Psoas muscle (tissue), 8 donors: Measurements from ENCODE around the gene SPSB4. TPM values are rescaled to one million over a fixed set of nuclear protein-coding genes. Genes with fewer than 3 reads are reported as not detected.
A peak's percentile ranks its signal among the peaks of the same experiment; 100 is the strongest.

Source experiments
- ATAC-seq, 4 donors: fragments of 200-7000 bp; cut with Tn5 transposase; one replicate each; pipeline ENCODE4 v1.9.1; 2020; ENCODE audit warnings: moderate library complexity in 3 of 4, mild to moderate bottlenecking in 2 of 4
- DNase-seq, 2 donors: peaks; one replicate each; pipeline ENCODE4 v3.0.0-alpha.2; 2020
- H3K27ac ChIP-seq: fragments of 200-600 bp; one replicate; pipeline ENCODE4 v1.8.0; 2022
- H3K27me3 ChIP-seq, 3 donors: fragments of 200-600 bp in 1 of 3; one replicate each; pipeline versions ENCODE4 v1.6.1 to v1.8.0; 2013 to 2022; ENCODE audit warnings: low read length in 2 of 3, mild to moderate bottlenecking in 2 of 3, moderate library complexity in 1 of 3; ENCODE audit not compliant: insufficient read depth in 3 of 3
- H3K36me3 ChIP-seq, 2 donors: fragments of 200-600 bp in 1 of 2; one replicate each; pipeline versions ENCODE4 v1.6.1 to v1.8.0; 2013 to 2022; ENCODE audit warnings: low read depth in 1 of 2, mild to moderate bottlenecking in 1 of 2, moderate library complexity in 1 of 2; ENCODE audit not compliant: insufficient read depth in 1 of 2
- H3K4me1 ChIP-seq: fragments of 200-600 bp; one replicate; pipeline ENCODE4 v1.8.0; 2022
- H3K4me3 ChIP-seq: fragments of 200-600 bp; one replicate; pipeline ENCODE4 v1.8.0; 2022; ENCODE audit warnings: mild to moderate bottlenecking
- H3K9me3 ChIP-seq: fragments of 200-600 bp; one replicate; pipeline ENCODE4 v1.8.0; 2022
- WGBS, 3 donors: extraction: QIAGEN DNeasy Blood & Tissue Kit; methylation state at CpG; one replicate each; pipeline versions ENCODE4 v1.1.6 to v1.1.7; 2013; 5-methylcytosine and 5-hydroxymethylcytosine counted together
- intact Hi-C, 2 donors: fragments of 100-400 bp; cut with DNase I; formaldehyde crosslinking; loops; one replicate each; pipeline versions ENCODE4 v1.11.0 to v1.14.2; 2022
- polyA plus RNA-seq, 3 donors: library from polyadenylated mRNA; stranded (reverse); fragments of 200-250 nt; gene quantifications; one replicate each; pipeline ENCODE4 v1.2.3, GENCODE V29; 2013
- total RNA-seq, 4 donors: library from RNA; stranded (reverse); fragmentation: NEBNext Ultra II Directional in 2 of 4; extraction: Animal tissue kit (Norgen Biotek cat#: 25700) in 2 of 4; gene quantifications; one replicate each; pipeline versions ENCODE4 v1.2.1 to v1.2.4, GENCODE V29; 2021 to 2023
- TF ChIP-seq, protein P1 (sequence below): fragments of 200-600 bp; IDR thresholded peaks from one replicate; pipeline ENCODE4 v1.8.0; 2022; ENCODE audit warnings: antibody characterized with exemption
- donor health status: healthy with polysubstance abuse.
- donor health status: DM: no; HTN: no; CAD: no; lungs with moderate emphysema.
- donor health status: Bipolar disorder and iron deficiency.
- donor health status: healthy.
- donor health status: DM: yes; HTN: yes; CAD: no.
- donor health status: DM: no; HTN: no; CAD: no.
- donor health status: DM: no; HTN: no; CAD: no.
- donor health status: DM: yes; HTN: yes; CAD: no.

Gene SPSB4
- total and polyA plus RNA-seq, 7 donors = 0.39 to 1.9 (median 0.59) TPM

DNA sequence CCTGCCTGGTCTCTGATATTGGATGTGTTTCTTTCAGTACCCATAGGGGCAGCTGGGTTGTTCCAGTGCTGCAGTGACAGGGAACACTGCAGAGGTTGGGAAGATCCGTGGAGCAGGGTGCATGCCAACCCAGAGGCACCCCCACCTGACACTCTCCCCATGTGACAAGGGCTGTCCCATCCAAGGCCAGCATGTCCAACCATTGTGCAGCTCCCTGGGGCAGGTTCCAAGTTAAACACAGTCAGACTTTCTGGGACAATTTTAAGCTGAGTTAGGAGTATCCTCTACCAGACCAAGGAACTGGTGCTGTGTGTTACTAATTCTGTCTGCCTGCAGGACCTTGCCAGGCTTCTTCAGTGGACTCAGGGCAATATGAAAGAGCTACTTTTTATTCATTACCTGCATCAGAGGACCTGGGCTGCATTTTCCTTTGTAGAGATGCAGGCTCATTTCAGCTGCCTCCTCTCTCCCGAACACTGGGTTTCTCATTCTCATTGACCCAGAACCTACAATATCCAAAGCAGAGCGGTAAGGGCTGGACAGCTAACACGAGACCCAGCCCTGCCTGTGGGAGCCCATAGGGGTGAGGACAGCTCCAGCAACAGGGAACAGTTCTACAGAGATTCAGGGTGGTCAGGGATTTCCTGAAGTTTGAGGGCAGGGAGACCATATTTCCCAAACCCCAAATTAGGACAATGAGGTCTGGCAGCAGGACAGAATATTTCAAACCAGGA lies 72.7 kb downstream of the SPSB4 start:
- ATAC-seq (peak; percentile 44 to 94 (median 82)), DNase-seq (no peak)
- H3K9me3 ChIP-seq = no peaks in the 10 kb centered on the region
- no peak overlapping the region for H3K4me3 ChIP-seq
- intact Hi-C loops = no loop called here
- H3K27ac ChIP-seq = no peak overlapping the region
- 46 to 75% (median 50%) methylated on average over 4 of the region's 4 CpGs for WGBS, 3 donors
- no peaks in the 10 kb centered on the region for H3K27me3 ChIP-seq
- no peaks in the 10 kb centered on the region for H3K36me3 ChIP-seq
- H3K4me1 ChIP-seq = peaks cover 14% of the 10 kb centered on the region
- TF ChIP-seq, protein P1, sequence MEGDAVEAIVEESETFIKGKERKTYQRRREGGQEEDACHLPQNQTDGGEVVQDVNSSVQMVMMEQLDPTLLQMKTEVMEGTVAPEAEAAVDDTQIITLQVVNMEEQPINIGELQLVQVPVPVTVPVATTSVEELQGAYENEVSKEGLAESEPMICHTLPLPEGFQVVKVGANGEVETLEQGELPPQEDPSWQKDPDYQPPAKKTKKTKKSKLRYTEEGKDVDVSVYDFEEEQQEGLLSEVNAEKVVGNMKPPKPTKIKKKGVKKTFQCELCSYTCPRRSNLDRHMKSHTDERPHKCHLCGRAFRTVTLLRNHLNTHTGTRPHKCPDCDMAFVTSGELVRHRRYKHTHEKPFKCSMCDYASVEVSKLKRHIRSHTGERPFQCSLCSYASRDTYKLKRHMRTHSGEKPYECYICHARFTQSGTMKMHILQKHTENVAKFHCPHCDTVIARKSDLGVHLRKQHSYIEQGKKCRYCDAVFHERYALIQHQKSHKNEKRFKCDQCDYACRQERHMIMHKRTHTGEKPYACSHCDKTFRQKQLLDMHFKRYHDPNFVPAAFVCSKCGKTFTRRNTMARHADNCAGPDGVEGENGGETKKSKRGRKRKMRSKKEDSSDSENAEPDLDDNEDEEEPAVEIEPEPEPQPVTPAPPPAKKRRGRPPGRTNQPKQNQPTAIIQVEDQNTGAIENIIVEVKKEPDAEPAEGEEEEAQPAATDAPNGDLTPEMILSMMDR = no peak

GRCh38 chr3:141124715-141125114 lies 73.6 kb downstream of the SPSB4 start:
- Histone ChIP-seq H3K27me3 (no peaks in the 10 kb centered on the region), H3K27ac (no peak overlapping the region), H3K4me3 (no peak overlapping the region), H3K36me3 (no peaks in the 10 kb centered on the region), H3K9me3 (no peaks in the 10 kb centered on the region), H3K4me1 (peaks cover 14% of the 10 kb centered on the region)
- intact Hi-C loops = no loop called here
- ATAC-seq (no peak), DNase-seq (no peak)
- WGBS, 3 donors = 83 to 93% (median 93%) methylated on average over 5 of the region's 5 CpGs
- TF ChIP-seq, protein P1 = no peak

GRCh38 chr3:141125351-141125750 lies 74.2 kb downstream of the SPSB4 start:
- no peak overlapping the region for H3K4me3 ChIP-seq
- no peaks in the 10 kb centered on the region for H3K9me3 ChIP-seq
- no peak overlapping the region for H3K27ac ChIP-seq
- intact Hi-C loops = no loop called here
- DNase-seq (no peak), ATAC-seq (no peak)
- H3K4me1 ChIP-seq = peaks cover 14% of the 10 kb centered on the region
- no peaks in the 10 kb centered on the region for H3K27me3 ChIP-seq
- H3K36me3 ChIP-seq = no peaks in the 10 kb centered on the region
- TF ChIP-seq, protein P1 = no peak

DNA sequence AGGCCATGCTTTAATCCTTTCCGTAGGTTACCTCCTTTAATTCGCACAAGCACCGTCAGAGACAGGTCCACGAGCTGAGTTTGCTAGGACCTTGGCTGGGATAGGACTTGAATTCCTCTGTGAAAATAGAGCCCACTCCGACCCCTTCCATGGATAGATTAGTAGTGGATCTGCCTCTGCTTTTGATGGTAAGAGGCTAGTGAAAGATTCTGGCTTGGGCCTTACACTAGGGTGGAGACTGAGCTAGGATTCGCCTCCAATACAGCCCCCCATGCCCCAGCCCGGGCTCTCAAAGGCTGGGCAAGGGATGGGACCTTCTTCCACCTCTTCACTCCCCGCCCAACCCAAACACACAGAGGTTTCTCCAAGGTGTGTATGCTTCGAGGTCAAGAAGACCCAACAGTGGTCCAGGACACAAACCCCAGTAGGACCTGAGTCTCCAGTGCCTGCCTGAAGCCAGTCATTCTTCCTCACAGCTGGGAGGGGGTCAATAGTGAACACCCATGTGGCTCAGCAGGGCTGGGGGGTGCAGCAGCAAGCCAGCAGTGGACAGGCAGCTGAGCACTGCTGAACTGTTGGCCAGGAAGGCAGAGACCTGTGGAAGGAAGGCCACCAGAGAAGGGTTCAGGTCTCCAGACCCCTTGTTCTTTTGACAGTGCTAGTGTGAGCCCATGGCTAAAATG lies 75.7 kb downstream of the SPSB4 start:
- no peak for DNase-seq
- TF ChIP-seq, protein P1 = no peak
- no peak overlapping the region for H3K4me3 ChIP-seq
- H3K27ac ChIP-seq = no peak overlapping the region
- H3K9me3 ChIP-seq = no peaks in the 10 kb centered on the region
- intact Hi-C loops = no loop called here
- no peak for ATAC-seq
- no peaks in the 10 kb centered on the region for H3K36me3 ChIP-seq
- H3K4me1 ChIP-seq = peaks cover 14% of the 10 kb centered on the region
- WGBS, 3 donors = 91 to 94% (median 92%) methylated on average over 9 of the region's 9 CpGs
- H3K27me3 ChIP-seq = no peaks in the 10 kb centered on the region
